NOMO-1 treated with dmso at 0.1 percent for 144 hours (cell line): Measurements from ENCODE around the gene EXOSC2.

Experiments
- DNase-seq: peaks from one replicate; lab custom pipeline; 2025; ENCODE audit not compliant: unreplicated experiment; lab: John Stamatoyannopoulos, UW

The EXOSC2 gene, protein sequence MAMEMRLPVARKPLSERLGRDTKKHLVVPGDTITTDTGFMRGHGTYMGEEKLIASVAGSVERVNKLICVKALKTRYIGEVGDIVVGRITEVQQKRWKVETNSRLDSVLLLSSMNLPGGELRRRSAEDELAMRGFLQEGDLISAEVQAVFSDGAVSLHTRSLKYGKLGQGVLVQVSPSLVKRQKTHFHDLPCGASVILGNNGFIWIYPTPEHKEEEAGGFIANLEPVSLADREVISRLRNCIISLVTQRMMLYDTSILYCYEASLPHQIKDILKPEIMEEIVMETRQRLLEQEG

DNA sequence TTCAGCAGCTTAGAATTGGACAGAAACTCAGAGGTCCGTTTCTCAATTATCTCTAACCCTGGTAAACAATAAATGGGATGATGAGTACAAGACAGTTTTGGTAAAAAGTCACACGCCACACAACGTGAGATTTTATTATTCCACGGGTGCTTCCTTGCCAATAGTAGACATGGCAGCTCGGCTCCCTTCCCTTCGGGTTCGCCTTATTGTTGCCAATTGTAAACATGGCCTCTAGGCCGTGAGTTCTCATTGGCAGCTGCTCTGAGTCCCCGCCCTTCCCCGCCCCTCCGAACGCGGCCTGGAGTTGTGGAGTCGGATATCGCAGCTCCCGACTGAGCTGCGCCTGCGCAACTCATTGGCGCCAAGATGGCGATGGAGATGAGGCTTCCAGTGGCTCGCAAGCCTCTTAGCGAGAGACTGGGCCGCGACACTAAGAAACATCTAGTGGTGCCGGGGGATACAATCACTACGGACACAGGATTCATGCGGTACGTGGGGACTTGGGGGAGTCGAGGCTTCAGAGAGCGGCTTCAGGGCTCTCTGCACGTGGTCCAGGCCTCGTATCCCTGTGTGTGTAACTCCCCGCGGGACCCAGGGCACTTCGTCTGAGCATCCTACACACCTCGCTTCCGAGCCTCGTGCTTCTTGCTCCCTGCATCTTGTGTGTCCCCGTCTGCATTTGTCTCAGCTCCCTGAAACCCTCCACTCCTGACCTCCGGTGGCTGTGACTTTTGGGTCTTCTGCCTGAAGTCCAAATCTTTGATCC, at the start of gene EXOSC2:
Gene EXOSC2 (plus strand): TSS at position 355 of the 766 bp plus-strand sequence. CDS start 12 bp downstream, at position 367.
- DNase-seq = peak; percentile 95

DNA sequence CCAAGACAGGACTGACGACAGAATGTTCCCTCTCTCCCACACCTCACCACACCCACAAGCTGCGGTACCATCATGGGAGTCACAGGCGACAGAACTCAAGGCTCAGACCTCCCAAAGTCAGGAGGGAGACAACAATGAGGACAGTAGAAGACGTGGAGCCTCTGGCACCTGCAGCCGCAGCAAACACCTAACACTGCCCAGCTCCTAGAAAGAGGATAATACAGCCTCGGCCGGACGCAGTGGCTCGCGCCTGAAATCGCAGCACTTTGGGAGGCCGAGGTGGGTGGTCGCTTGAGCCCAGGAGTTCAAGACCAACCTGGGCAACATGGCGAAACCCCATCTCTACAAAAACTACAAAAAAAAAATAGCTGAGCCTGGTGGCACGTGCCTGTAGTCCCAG, 42.4 kb upstream of the EXOSC2 start:
- DNase-seq = no peak

DNA sequence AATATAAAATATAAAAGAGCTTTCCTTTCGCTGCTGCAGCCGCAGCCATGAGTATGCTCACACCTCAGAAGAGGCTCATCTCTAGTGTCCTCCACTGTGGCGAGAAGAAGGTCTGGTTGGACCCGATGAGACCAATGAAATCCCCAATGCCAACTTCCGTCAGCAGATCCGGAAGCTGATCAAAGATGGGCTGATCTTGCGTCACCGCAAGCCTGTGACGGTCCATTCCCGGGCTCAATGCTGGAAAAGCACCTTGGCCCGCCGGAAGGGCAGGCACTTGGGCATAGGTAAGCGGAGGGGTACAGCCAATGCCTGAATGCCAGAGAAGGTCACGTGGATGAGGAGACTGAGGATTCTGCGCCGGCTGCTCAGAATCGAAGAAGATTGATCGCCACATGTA, 41.8 kb upstream of the EXOSC2 start:
- no peak for DNase-seq

DNA sequence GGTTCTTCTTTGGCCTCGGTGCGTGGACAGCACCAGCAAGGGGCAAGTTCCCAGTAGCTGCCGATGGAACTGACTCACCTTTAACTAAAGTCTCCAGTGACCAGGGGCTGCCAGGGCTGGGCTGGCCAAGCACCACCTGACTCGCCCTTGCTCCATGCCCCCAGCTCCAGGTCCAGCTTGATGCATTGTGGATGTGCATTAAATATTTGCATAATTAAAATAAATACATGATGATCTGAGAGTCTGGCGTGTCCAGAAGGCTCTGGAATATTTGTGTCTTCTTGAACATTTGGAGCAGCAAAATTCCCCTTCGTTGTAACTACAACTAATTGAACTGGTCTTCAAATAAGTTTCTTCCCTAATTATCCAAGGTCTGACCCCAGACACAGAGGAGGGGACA, 38.7 kb upstream of the EXOSC2 start:
- DNase-seq = no peak

DNA sequence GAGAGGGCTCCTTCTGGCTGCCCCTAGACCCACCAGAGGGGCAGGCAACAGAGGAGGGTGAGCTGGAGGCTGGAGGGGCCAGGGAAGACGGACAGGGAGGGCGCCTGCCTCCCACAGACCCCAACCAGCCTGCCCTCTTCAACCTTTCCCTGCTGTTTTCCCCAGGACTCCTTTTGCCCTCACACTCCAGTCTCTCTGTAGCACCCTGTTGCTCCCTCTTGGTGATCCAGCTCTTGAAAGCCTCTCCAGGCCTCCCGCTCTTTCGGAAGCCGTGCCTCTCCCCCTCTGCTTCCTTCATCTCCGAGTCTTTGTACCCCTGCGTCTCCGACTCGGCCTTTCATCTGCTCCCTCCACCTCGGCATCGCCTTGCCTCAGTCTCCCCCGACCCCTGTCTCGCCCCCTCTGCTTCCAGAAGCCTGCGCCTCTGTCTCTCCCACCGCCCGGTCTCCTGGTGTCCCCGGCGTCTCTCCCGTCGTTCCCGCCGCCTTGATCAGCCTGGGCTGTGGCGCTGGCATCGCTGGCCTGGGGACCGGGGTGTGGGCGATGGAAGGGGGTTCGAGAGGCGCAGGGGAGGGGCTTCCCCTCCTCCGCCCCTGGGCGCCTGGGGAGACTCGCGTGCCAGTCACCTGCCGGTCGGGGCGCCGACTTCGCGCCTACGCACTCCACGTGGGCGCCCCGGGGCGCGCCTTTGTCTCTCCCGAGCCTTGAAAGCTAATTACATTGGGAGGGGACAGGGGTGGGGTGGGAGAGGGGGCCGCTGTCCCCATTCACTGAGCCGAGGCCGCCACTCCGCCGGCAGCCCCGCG, 34.5 kb upstream of the EXOSC2 start:
- DNase-seq = no peak

DNA sequence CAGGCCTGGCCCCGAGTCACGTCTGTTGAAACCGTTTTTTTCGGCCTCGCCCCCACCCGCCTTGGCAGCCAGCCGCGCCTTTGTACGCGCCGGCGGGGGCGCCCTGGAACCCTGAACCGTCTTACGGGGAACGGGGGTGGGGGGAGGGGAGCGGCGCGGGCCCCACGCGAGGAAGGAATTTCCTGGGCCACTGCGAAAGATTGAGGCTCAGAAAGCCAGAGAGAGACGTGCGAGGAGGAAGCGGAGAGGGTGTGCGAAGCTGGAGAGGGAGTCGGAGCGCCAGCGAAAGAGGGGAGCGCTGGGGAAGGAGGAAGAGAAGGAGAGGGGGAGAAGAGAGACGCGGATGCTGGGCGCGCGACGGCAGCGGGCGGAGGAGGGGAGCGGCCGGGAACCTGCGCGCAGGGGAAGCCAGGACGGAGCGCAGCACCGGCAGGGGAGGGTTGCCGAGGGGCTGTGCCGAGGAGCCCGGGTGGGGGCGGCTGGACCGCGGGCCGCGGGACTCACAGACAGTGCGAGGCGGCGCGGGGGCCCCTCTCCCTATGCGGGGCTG, 33.8 kb upstream of the EXOSC2 start:
- DNase-seq = no peak

DNA sequence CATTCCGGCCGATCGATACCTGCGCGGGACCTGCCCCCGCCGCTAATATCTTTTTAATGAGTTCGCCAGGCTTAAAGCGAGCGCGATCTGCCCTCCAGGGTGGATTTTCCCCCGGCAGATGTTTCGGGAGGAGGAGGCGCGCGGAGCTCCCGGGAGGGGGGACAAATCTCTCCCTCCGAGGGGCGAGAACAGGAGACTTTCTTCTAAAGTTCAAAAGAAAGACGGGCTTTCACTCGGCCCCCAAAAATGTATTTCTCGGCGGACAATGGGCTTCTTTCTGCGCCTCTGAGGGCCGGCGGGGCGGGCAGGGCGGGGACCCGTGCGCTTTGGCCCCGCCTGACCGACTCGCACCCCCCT, 33.3 kb upstream of the EXOSC2 start:
- DNase-seq = no peak

DNA sequence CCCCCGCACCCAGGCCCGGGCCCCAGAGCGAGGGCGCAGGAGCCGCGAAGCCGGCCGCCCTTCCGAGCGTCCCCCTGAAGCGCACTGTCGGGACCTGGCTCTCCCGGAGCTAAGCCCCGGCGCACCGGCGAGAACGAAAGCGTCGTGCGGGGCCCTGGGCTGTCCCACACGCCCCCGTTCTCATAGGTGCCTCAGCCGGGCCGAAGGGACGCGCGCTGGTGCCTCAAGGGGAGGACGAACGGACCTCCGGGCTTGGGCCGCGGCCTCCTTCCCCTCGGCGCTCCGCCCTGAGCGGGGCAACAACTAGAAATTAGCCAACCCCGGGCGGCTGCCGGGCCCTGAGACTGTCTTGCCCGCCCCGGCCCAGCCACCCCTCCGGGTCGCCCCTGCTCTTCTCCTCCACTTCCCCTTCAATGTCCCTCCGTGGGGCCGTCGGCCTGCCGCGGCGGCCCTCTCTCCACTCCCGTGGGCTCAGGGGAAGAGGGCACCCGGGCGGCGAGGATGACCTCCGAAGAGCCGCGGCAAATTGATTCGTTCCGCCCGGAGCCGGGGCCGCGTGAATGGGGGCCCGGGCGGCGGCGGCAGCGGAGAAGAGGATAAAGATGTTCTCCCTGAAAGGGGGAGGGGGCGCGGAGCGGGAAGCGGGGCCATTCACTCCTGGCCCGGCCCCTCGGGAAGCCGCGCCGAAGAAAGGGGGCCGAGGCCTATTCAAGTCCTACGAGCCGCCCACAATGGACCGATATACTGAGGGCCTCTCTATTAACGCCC, 32.7 kb upstream of the EXOSC2 start:
- no peak for DNase-seq

DNA sequence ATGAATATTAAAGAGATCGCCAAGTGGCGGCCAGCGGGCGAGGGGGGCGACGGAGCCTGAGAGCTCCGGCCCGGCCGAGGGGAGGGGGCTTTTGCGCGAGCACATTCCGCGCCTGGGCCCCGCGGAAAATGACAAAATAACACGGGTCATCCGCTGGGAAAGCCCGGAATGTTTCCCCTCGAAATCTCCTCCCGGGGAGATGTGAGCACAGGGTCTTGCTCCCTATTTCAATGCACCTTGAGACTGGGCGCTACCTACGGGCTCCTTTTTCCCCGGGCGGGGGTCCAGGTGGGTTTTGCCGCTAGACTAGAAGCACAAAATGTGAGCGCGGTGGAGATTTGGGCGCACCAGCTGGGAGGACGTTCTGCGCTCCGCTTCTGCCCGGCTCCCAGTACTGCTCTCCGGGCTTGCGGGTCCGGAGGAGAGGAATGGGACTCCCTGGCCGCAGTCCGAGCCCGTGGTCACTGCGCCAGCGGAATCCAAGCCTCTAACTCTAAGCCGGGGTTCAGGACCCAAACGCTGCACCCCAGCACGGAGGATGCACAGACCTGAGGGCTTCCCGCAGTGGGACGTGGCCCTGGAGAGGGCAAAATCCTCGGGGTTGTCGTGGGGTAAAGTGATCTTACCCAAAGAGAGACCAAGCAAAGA, 32.0 kb upstream of the EXOSC2 start:
- DNase-seq = no peak

DNA sequence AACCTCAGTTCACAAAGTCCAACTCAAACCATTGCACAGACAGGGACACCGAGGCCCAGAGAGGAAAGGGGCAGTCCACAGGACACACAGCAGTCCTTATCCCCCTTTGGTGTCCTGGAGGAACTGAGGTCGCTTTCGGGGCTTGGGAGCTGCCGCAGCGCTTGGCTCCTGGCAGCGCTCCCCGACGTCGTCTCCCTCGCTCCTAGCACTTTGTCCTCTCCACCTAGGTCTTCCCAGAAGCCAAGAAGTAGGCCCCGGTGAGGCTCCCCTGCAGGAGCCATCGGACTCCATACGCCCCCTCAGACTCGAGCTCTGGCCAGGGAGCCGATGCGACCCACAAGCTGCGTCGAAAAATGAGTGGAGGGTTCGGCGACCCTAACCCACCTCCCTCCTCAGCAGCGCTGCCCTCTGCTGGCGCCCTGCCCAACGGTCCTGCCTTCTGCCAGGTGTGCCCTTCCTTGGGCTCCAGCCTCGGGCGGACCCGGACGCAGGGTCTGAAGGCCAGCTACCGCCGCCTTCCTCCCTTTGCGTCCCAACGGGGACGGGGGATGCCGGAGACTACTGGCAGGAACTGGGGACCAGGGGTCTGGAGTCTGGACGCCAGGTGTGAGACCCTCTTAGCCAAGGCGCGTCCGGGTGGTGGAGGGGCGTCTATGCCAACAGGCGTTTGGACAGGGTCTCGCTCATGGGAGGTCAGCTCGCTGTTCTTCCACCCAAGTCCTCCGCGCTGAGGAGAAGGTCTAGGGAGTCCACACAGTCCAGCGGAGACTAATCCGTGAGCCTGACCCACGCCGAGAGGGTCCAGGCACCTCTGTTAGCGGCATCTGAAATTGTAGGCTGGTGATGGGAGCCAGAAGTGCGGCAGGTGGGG, 31.2 kb upstream of the EXOSC2 start:
- no peak for DNase-seq

DNA sequence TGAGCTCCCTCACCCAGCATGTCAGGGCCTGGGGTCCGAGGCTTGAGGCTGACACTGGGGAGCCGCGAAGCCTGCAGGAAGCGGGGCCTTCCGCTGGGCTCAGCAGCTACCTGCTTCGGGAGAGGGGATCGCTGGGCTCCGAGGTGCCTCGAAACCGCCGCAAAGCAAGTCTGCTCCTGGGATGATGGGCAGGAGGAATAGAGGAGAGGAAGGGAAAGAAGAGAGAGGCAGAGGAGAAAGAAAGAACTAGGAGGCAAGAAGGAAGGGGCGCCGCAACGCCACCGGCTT, 30.7 kb upstream of the EXOSC2 start:
- no peak for DNase-seq

DNA sequence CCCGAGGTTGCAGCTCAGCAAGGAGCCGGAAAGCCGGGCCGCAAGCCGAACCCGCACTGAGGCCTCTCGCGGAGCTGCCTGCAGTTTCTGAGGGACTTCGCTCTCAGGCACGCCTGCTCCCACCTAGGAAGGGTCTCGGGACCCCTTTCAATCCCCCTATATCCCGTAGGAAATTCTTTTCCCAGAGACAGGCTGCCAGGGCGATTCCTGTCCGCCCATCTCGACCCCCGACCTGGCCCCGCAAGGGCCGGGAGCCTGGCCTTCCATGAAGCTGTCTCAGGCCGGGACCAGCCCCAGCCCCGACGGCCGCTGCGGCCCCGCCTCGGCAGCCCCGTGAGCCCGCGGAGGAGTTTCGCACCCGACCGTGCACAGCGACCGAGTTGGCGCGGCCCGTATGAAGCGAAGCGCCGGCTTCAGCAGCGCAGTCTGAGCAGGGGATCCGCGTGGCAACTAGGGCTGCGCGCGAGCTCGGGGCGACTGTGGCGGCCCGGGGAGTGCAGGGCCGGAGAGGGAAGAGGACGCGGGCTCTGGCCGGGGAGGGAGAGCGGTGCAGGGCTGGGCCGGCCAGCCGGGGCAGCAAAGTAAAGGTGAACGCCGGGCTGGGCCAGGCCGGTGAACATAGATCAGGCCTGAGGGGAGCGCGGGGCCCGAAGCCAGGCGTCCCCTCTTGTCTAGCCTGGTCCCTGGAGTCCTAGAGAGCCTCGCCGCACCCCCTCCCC, 30.2 kb upstream of the EXOSC2 start:
- DNase-seq = no peak

DNA sequence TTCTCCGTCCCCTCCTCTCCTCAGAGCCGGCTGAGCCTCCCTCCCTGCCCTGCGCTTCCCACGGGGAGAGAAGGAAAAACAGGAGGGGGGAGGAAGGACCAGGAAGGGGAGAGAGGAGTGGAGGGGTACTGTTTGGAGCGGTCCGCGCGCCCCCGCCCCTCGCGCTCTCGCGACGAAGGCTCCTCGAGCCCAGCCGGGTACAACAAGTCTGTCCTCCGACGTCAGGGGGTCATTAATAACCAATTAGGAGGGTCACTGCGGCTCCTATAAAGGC, 29.7 kb upstream of the EXOSC2 start:
- DNase-seq = no peak

DNA sequence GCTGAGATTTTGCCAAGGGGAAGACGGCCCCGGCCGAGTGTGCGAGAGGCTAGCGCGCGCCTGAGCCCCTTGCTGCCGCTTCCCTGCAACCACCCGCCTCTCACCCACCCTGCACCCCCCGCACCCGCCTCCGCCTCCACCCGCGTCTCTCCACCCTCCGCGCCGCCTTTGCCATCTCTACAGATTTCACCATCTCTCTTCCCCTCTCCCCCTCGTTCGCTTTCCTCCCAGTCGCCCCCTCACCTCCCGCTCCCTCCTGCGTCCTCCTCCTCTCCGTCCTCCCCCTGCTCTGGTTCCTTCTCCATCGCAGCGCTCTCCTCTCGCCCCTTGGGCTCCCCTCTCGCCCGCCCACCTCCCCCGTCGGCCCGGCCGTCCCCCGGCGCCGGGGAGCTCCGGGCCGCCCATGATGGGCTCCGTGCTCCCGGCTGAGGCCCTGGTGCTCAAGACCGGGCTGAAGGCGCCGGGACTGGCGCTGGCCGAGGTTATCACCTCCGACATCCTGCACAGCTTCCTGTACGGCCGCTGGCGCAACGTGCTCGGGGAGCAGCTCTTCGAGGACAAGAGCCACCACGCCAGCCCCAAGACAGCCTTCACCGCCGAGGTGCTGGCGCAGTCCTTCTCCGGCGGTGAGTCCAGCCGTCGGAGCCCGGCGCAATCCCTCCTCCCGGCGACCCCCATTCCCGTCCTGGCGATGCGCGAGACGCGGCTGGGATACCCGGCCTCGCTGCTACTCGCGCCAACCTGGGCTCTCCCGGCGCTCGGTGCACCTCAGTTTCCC, 29.1 kb upstream of the EXOSC2 start, which contains the start of gene PRDM12:
Gene PRDM12 (plus strand): TSS at position 344 of the 778 bp plus-strand sequence. CDS start 60 bp downstream, at position 404.
- no peak for DNase-seq

DNA sequence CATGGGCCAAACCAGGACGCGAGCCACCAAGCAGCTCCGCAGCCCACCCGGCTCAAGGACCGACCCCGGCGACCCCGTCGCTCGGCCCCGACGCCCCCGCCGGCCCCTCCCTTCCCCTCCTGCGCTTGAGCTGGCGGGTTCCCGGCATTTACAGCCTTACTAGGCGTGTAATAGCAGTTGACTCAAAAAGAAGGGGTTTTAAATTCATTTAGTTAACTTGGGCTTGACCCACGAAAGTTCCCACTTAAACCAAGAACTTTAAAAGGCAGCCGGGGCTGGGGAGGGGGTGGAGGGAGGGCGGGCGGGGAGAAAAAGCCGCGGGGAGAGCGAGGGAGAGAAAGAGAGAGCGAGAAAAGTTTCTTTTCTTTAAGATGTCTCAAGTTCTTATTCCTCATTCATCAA, 28.6 kb upstream of the EXOSC2 start:
- no peak for DNase-seq

DNA sequence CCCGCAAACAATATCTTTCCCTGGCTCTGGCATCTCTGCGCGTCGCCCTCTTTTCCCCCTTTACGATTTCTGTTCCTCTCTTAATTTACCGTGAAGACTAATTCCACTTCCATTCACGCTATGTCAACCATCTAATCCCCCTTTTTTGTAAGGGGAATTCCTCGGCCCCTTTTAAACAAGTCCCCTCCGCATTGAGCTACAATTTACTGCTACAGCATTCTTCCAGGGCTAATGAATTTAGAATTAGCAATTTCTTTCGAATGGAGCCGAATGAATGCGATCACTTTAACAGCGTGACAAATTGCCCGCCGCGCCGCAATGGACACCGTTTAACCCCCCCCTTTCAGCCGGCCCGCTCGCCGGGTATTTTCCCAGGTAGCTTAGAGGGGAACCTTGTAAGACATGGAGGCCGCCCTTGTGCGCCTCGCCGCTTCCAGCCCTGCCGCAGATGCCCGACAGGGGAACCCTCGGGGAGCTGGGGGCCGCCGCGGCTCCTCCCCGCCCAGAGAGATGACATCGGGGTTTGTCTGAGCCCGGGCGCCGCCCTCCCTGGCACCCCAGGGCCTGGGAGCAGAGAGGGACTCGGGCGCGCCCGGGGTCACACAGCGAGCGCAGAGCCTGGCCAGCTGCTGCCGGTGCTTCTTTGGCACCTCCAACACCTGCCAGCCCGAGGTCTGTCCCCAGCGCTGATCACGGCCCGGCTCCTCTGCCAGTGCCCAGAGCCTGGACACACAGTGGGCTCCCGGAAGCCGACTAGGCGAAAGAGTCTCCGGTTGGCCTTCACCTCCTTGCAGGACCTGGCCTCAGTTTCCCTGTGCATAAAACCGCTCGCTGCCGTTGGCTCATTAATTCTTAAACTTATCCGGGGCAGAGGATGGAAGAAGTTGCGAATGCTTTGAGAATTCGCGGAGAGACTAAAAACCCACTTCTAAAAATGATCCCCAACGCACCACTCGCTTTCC, 27.9 kb upstream of the EXOSC2 start:
- no peak for DNase-seq
